ENCODE measurements around the gene SALL1. TPM values are rescaled to one million over a fixed set of nuclear protein-coding genes. Genes with fewer than 3 reads are reported as not detected.

The SALL1 gene
- polyA plus RNA-seq, 1 experiment: 5.4 TPM

DNA sequence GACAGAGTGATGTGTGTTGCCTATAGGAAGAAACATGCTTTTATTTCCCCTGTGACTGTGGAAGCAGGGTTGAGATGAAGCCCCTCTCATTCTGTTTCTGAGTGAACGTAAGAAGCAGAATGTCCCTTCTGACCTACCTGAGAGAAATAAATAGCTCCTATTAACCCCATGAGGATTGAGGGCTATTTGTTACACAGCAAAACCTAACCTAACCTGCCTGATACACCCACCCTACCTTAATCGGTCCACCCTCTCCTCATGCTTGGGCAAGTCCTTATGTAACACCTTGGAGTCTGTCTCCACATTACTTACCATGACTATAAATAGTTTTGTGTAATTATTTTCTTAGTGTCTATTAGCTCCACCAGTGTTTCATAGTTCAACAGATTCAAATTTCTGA lies 41.9 kb downstream of the SALL1 start:
- no peak overlapping the region for H3K4me3 ChIP-seq (ENCODE audit: low read depth, low read length)
- no peak for DNase-seq (ENCODE audit: low read depth)
- H3K27me3 ChIP-seq (ENCODE audit: control insufficient read depth, insufficient read depth, low read length): peaks cover 4% of the 10 kb centered on the region
- TF ChIP-seq, protein P1, sequence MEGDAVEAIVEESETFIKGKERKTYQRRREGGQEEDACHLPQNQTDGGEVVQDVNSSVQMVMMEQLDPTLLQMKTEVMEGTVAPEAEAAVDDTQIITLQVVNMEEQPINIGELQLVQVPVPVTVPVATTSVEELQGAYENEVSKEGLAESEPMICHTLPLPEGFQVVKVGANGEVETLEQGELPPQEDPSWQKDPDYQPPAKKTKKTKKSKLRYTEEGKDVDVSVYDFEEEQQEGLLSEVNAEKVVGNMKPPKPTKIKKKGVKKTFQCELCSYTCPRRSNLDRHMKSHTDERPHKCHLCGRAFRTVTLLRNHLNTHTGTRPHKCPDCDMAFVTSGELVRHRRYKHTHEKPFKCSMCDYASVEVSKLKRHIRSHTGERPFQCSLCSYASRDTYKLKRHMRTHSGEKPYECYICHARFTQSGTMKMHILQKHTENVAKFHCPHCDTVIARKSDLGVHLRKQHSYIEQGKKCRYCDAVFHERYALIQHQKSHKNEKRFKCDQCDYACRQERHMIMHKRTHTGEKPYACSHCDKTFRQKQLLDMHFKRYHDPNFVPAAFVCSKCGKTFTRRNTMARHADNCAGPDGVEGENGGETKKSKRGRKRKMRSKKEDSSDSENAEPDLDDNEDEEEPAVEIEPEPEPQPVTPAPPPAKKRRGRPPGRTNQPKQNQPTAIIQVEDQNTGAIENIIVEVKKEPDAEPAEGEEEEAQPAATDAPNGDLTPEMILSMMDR (IDR thresholded peaks at IDR 0.05; ENCODE audit: insufficient read depth, low read depth, low read length): no peak
- H3K36me3 ChIP-seq (ENCODE audit: control insufficient read depth, insufficient read depth, low read length): no peaks in the 10 kb centered on the region
- ChIA-PET CTCF (no interaction called here), POLR2A (no interaction called here)

DNA sequence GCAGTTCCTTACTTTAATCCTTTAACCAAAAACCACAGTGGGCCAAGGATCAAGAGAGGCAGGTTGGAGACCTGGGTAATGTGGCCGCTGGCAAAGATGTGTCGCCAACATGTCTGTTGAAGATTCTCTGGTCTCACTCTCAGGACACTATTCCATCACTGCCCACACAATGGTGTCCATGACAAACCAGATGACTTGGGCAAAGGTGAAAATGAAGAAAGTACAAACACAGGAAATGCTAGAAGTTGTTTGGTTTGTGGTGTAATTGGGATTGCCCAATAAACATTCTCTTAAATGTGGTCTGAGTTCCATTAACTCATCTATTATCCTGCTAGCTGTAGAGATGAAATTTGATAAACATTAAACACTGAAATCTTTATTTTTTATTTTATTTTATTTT lies 43.3 kb downstream of the SALL1 start:
- no peaks in the 10 kb centered on the region for H3K36me3 ChIP-seq (ENCODE audit: control insufficient read depth, insufficient read depth, low read length)
- no peak overlapping the region for H3K4me3 ChIP-seq (ENCODE audit: low read depth, low read length)
- POLR2A ChIA-PET: no interaction called here
- TF ChIP-seq, protein P1 (IDR thresholded peaks at IDR 0.05; ENCODE audit: insufficient read depth, low read depth, low read length): no peak
- no peaks in the 10 kb centered on the region for H3K27me3 ChIP-seq (ENCODE audit: control insufficient read depth, insufficient read depth, low read length)
- DNase-seq (ENCODE audit: low read depth): no peak
- CTCF ChIA-PET: no interaction called here

DNA sequence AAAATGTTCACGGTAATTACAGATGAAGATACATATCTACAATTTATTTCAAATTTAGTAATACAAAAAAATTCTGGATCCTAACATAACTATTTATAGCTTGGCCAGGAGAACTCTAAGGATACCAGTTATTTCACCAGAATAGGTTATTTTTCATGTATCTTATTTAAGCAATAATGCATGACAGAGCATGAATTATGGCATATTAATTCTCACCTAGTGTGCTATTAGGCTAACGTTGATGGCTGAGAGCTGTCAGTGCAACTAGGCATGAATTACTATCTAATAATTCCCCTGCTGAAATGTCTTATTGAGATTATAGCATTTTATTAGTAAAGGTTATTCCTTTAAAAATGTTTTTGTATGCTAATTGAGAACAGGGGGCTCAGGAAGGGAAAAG lies 44.5 kb downstream of the SALL1 start:
- no peak overlapping the region for H3K4me3 ChIP-seq (ENCODE audit: low read depth, low read length)
- DNase-seq (ENCODE audit: low read depth): no peak
- POLR2A ChIA-PET: no interaction called here
- no peaks in the 10 kb centered on the region for H3K36me3 ChIP-seq (ENCODE audit: control insufficient read depth, insufficient read depth, low read length)
- no peaks in the 10 kb centered on the region for H3K27me3 ChIP-seq (ENCODE audit: control insufficient read depth, insufficient read depth, low read length)
- TF ChIP-seq, protein P1 (IDR thresholded peaks at IDR 0.05; ENCODE audit: insufficient read depth, low read depth, low read length): no peak
- CTCF ChIA-PET: no interaction called here

DNA sequence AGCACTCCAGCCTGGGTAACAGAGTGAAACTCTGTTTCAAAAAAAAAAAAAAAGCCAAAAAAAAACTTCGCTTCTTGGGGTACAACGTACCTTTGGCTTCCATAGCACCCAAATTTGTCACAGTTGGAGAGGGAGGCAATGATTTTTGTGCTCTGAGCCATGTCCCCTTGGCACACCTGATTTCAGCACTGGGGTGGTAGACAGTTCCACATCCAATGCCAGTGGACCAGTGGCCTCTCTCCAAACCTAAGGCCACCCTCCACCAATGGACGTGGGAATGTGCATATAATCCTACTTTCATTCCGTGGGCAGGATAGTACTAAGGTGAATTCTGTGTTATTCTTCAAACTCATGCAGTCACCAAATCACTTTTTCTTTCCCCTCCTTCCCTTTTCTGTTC lies 47.5 kb downstream of the SALL1 start:
- Histone ChIP-seq H3K36me3 (ENCODE audit: control insufficient read depth, insufficient read depth, low read length) (no peaks in the 10 kb centered on the region), H3K27me3 (ENCODE audit: control insufficient read depth, insufficient read depth, low read length) (no peaks in the 10 kb centered on the region), H3K4me3 (ENCODE audit: low read depth, low read length) (no peak overlapping the region)
- CTCF ChIA-PET: interaction anchor here (1.2 kb wide), 1 partner anchor 10 kb away, joined by 4 read pairs; no protein-coding TSS in a partner anchor
- POLR2A ChIA-PET: no interaction called here
- TF ChIP-seq, protein P1 (IDR thresholded peaks at IDR 0.05; ENCODE audit: insufficient read depth, low read depth, low read length): no peak
- DNase-seq (ENCODE audit: low read depth): no peak

DNA sequence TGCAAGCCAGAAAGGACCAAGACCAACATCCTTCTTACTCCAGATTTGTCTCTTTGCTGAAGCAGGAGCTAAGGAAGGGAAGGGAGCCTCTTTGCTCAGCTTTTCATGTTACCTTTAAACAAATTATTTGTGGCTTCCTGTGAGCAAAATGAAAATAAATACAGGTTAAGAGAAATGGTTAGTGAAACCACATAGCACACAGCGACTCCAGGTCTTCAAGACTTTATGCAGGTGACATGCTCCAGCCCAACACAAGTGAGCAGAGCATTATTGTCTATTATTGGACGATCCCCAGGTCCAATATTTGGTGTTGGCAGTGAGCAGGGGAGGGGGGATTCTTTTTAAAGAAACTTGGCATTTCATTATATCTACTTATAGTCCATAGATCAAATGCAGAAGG lies 53.3 kb downstream of the SALL1 start:
- no peak overlapping the region for H3K4me3 ChIP-seq (ENCODE audit: low read depth, low read length)
- H3K27me3 ChIP-seq (ENCODE audit: control insufficient read depth, insufficient read depth, low read length): no peaks in the 10 kb centered on the region
- ChIA-PET POLR2A (no interaction called here), CTCF (no interaction called here)
- DNase-seq (ENCODE audit: low read depth): no peak
- no peaks in the 10 kb centered on the region for H3K36me3 ChIP-seq (ENCODE audit: control insufficient read depth, insufficient read depth, low read length)
- TF ChIP-seq, protein P1 (IDR thresholded peaks at IDR 0.05; ENCODE audit: insufficient read depth, low read depth, low read length): no peak

Measured in BJ (cell line).